ENCODE results near the gene GAPDH. TPM values are rescaled to one million over a fixed set of nuclear protein-coding genes. Genes with fewer than 3 reads are reported as not detected.
"Not testable (repeated sequence)": the region's sequence is repeated elsewhere in the genome, so short reads cannot be mapped to it uniquely, and the experiment has no call there.

Gene GAPDH
- total and polyA plus RNA-seq, 2 donors = 1,220 to 3,026 TPM

DNA sequence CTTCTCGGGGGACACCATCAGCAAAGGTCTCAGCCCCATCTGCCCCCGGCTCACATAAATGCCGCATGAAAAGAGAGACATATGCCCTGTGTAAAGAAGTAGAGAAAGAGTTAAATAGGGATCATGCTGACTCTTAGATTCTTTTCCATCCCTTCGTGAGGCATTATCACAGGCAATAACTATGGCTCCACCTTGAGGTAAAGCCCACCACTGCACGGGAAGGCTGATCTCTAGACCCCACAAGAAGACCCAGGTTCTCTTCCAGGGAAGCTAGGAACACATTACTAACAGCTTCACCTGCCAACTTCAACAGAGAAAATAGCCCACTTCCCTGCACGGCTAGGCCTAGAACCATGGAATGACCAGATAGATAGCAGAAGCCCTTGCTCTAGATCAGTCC, 47.9 kb downstream of the GAPDH start:
- H3K27ac ChIP-seq (ENCODE audit: low read depth in 1 of 2, low read length in 1 of 2) = no peak overlapping the region
- 94% methylated on average over 6 of the region's 6 CpGs for WGBS

GRCh38 chr12:6582959-6583358, 48.6 kb downstream of the GAPDH start:
- no peaks in the 10 kb centered on the region for H3K4me1 ChIP-seq (ENCODE audit: control insufficient read depth in 2 of 2, insufficient read depth in 2 of 2, low read length in 2 of 2)
- H3K9me3 ChIP-seq (ENCODE audit: control insufficient read depth in 2 of 2, insufficient read depth in 1 of 2, low read length in 1 of 2) = no peaks in the 10 kb centered on the region
- no peaks in the 10 kb centered on the region for H3K27me3 ChIP-seq (ENCODE audit: control insufficient read depth in 2 of 2, insufficient read depth in 1 of 2, low read length in 1 of 2)
- H3K36me3 ChIP-seq (ENCODE audit: control insufficient read depth in 2 of 2, insufficient read depth in 2 of 2, low read length in 1 of 2) = peaks cover 86 to 91% of the 10 kb centered on the region in 2 donors
- H3K27ac ChIP-seq (ENCODE audit: low read depth in 1 of 2, low read length in 1 of 2) = no peak overlapping the region
- DNase-seq (ENCODE audit: low read depth in 6 of 9, low spot score in 9 of 9) = no peak
- WGBS = 98% methylated on average over 12 of the region's 12 CpGs
- no peak overlapping the region for H3K4me3 ChIP-seq (ENCODE audit: low read length in 2 of 2)

More for the DNA sequence above, 47.9 kb downstream of the GAPDH start:
- H3K4me1 ChIP-seq (ENCODE audit: control insufficient read depth in 2 of 2, insufficient read depth in 2 of 2, low read length in 2 of 2) = no peaks in the 10 kb centered on the region
- peak in 1 of 9 donors; percentile 27 for DNase-seq (ENCODE audit: low read depth in 6 of 9, low spot score in 9 of 9)
- H3K4me3 ChIP-seq (ENCODE audit: low read length in 2 of 2) = no peak overlapping the region
- peaks cover 86 to 91% of the 10 kb centered on the region in 2 donors for H3K36me3 ChIP-seq (ENCODE audit: control insufficient read depth in 2 of 2, insufficient read depth in 2 of 2, low read length in 1 of 2)
- H3K9me3 ChIP-seq (ENCODE audit: control insufficient read depth in 2 of 2, insufficient read depth in 1 of 2, low read length in 1 of 2) = no peaks in the 10 kb centered on the region
- H3K27me3 ChIP-seq (ENCODE audit: control insufficient read depth in 2 of 2, insufficient read depth in 1 of 2, low read length in 1 of 2) = no peaks in the 10 kb centered on the region

GRCh38 chr12:6584293-6584692, 50.0 kb downstream of the GAPDH start:
- Histone ChIP-seq H3K4me1 (ENCODE audit: control insufficient read depth in 2 of 2, insufficient read depth in 2 of 2, low read length in 2 of 2) (no peaks in the 10 kb centered on the region), H3K9me3 (ENCODE audit: control insufficient read depth in 2 of 2, insufficient read depth in 1 of 2, low read length in 1 of 2) (no peaks in the 10 kb centered on the region)
- 98% methylated on average over 10 of the region's 10 CpGs for WGBS

GRCh38 chr12:6586569-6586968, 52.3 kb downstream of the GAPDH start:
- not testable (repeated sequence) for H3K27me3 ChIP-seq (ENCODE audit: control insufficient read depth in 2 of 2, insufficient read depth in 1 of 2, low read length in 1 of 2); H3K27ac ChIP-seq (ENCODE audit: low read depth in 1 of 2, low read length in 1 of 2); H3K4me3 ChIP-seq (ENCODE audit: low read length in 2 of 2); H3K9me3 ChIP-seq (ENCODE audit: control insufficient read depth in 2 of 2, insufficient read depth in 1 of 2, low read length in 1 of 2); H3K4me1 ChIP-seq (ENCODE audit: control insufficient read depth in 2 of 2, insufficient read depth in 2 of 2, low read length in 2 of 2); DNase-seq (ENCODE audit: low read depth in 6 of 9, low spot score in 9 of 9)
- 97% methylated on average over 8 of the region's 8 CpGs for WGBS
- peaks cover 86 to 98% of the 10 kb centered on the region in 2 donors for H3K36me3 ChIP-seq (ENCODE audit: control insufficient read depth in 2 of 2, insufficient read depth in 2 of 2, low read length in 1 of 2)

More at GRCh38 chr12:6584293-6584692, 50.0 kb downstream of the GAPDH start:
- H3K4me3 ChIP-seq (ENCODE audit: low read length in 2 of 2) = no peak overlapping the region
- peaks cover 86 to 92% of the 10 kb centered on the region in 2 donors for H3K36me3 ChIP-seq (ENCODE audit: control insufficient read depth in 2 of 2, insufficient read depth in 2 of 2, low read length in 1 of 2)
- H3K27ac ChIP-seq (ENCODE audit: low read depth in 1 of 2, low read length in 1 of 2) = no peak overlapping the region
- no peaks in the 10 kb centered on the region for H3K27me3 ChIP-seq (ENCODE audit: control insufficient read depth in 2 of 2, insufficient read depth in 1 of 2, low read length in 1 of 2)
- DNase-seq (ENCODE audit: low read depth in 6 of 9, low spot score in 9 of 9) = no peak

Other genes starting within 250 kb of the GAPDH start
- gene PLEKHG6, start 223.8 kb upstream of the GAPDH start, total RNA-seq = 0.61 TPM
- gene PLEKHG6, start 223.8 kb upstream of the GAPDH start, polyA plus RNA-seq = 7.5 TPM
- gene TNFRSF1A, start 192.4 kb upstream of the GAPDH start, total RNA-seq = 29.8 TPM
- gene TNFRSF1A, start 192.4 kb upstream of the GAPDH start, polyA plus RNA-seq = 61.6 TPM
- gene SCNN1A, start 159.0 kb upstream of the GAPDH start, total RNA-seq = 0.61 TPM
- 28.9 TPM for gene SCNN1A, start 159.0 kb upstream of the GAPDH start, polyA plus RNA-seq
- gene LTBR, start 150.4 kb upstream of the GAPDH start, total RNA-seq = 8.9 TPM
- gene LTBR, start 150.4 kb upstream of the GAPDH start, polyA plus RNA-seq = 33.3 TPM
- 42.3 TPM for gene CD27, start 89.6 kb upstream of the GAPDH start, total RNA-seq
- 75.4 TPM for gene CD27, start 89.6 kb upstream of the GAPDH start, polyA plus RNA-seq
- gene TAPBPL, start 82.5 kb upstream of the GAPDH start, total RNA-seq = 60.6 TPM
- 28.6 TPM for gene TAPBPL, start 82.5 kb upstream of the GAPDH start, polyA plus RNA-seq
- 8.9 TPM for gene VAMP1, start 63.8 kb upstream of the GAPDH start, total RNA-seq
- 17.2 TPM for gene VAMP1, start 63.8 kb upstream of the GAPDH start, polyA plus RNA-seq
- gene MRPL51, start 41.3 kb upstream of the GAPDH start, total RNA-seq = 252 TPM
- 136 TPM for gene MRPL51, start 41.3 kb upstream of the GAPDH start, polyA plus RNA-seq
- gene NCAPD2, start 40.4 kb upstream of the GAPDH start, total RNA-seq = 69.6 TPM
- 18.8 TPM for gene NCAPD2, start 40.4 kb upstream of the GAPDH start, polyA plus RNA-seq
- 6.7 TPM for gene IFFO1, start 21.5 kb downstream of the GAPDH start, total RNA-seq
- 52.0 TPM for gene IFFO1, start 21.5 kb downstream of the GAPDH start, polyA plus RNA-seq
- 31.1 TPM for gene NOP2, start 33.8 kb downstream of the GAPDH start, total RNA-seq
- 45.5 TPM for gene NOP2, start 33.8 kb downstream of the GAPDH start, polyA plus RNA-seq
- gene CHD4, start 72.9 kb downstream of the GAPDH start, total RNA-seq = 177 TPM
- gene CHD4, start 72.9 kb downstream of the GAPDH start, polyA plus RNA-seq = 230 TPM
- gene LPAR5, start 101.4 kb downstream of the GAPDH start, total RNA-seq = 2.4 TPM
- gene LPAR5, start 101.4 kb downstream of the GAPDH start, polyA plus RNA-seq = 3.2 TPM
- gene ACRBP, start 112.9 kb downstream of the GAPDH start, total RNA-seq = 2.0 TPM
- gene ACRBP, start 112.9 kb downstream of the GAPDH start, polyA plus RNA-seq = 10.5 TPM
- 74.0 TPM for gene ING4, start 128.6 kb downstream of the GAPDH start, total RNA-seq
- 70.0 TPM for gene ING4, start 128.6 kb downstream of the GAPDH start, polyA plus RNA-seq
- gene ZNF384, start 154.9 kb downstream of the GAPDH start, total RNA-seq = 17.2 TPM
- gene ZNF384, start 154.9 kb downstream of the GAPDH start, polyA plus RNA-seq = 39.3 TPM
- gene PIANP, start 166.3 kb downstream of the GAPDH start, total RNA-seq = 0.09 TPM
- gene PIANP, start 166.3 kb downstream of the GAPDH start, polyA plus RNA-seq = 0.23 TPM
- gene COPS7A, start 189.5 kb downstream of the GAPDH start, total RNA-seq = 28.0 TPM
- gene COPS7A, start 189.5 kb downstream of the GAPDH start, polyA plus RNA-seq = 39.8 TPM
- gene MLF2, start 218.6 kb downstream of the GAPDH start, total RNA-seq = 69.5 TPM
- gene MLF2, start 218.6 kb downstream of the GAPDH start, polyA plus RNA-seq = 131 TPM
- gene PTMS, start 231.8 kb downstream of the GAPDH start, total RNA-seq = 21.9 TPM
- 186 TPM for gene PTMS, start 231.8 kb downstream of the GAPDH start, polyA plus RNA-seq
- gene LAG3, start 238.0 kb downstream of the GAPDH start, total RNA-seq = 1.5 TPM
- 4.8 TPM for gene LAG3, start 238.0 kb downstream of the GAPDH start, polyA plus RNA-seq